ENCODE results near the gene KDELR3. TPM values are rescaled to one million over a fixed set of nuclear protein-coding genes. Genes with fewer than 3 reads are reported as not detected.

The KDELR3 gene
- total and polyA plus RNA-seq, 3 experiments from 2014 or later, result 0.13 to 0.45 (median 0.33) TPM

DNA sequence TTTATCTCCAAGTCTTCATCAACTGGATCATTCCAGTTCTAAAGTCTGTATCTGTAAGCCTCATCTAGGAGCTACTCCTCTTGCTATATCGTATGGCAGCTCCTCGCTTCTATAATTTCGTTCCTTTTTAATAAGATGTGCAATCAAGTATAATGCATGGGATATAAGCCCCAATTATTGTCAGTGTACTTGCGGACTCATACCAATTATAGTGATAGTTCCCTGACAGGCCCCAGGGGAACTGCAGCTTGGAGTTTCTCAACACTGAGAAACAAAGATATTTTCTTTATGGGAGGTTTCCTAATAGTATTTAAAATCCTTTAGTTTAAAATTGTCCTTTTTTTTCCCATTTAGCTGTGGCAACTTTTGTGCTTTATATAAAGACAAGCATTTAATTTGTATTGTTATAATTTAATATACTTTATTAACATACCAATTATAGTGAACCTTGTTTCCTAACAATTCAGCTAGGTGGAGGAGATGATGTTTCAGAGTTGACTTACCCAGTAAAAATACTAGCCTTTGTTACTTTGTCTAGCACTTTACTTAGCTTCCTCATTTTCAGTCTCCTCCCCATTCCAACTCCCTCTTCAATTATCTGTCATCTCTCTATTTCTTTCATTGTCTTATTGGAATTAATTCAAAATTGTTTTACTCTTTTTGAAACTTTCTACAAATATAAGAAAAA lies 63.5 kb downstream of the KDELR3 start:
- Mint-ChIP-seq H3K36me3 (no peaks in the 10 kb centered on the region), H3K27ac (peak overlapping the region; percentile 44 to 97 (median 72)), H3K4me1 (peaks cover 5 to 9% (median 7%) of the 10 kb centered on the region in 3 donors), H3K27me3 (no peaks in the 10 kb centered on the region), H3K9me3 (no peaks in the 10 kb centered on the region), H3K4me3 (peak overlapping the region in 6 of 7 donors; percentile 2 to 42 (median 20))
- Histone ChIP-seq H3K9me3 (ENCODE audit: low read length) (no peaks in the 10 kb centered on the region), H3K27me3 (ENCODE audit: insufficient read depth, low read length, poor library complexity, severe bottlenecking) (no peaks in the 10 kb centered on the region), H3K4me1 (ENCODE audit: insufficient read depth, low read length) (peaks cover 14% of the 10 kb centered on the region), H3K36me3 (ENCODE audit: insufficient read depth, low read length) (no peaks in the 10 kb centered on the region), H3K27ac (ENCODE audit: low read depth, low read length) (no peak overlapping the region), H3K4me3 (ENCODE audit: low read length) (peak overlapping the region; percentile 23)
- CTCF ChIA-PET, result no interaction called here
- POLR2A ChIA-PET, result interaction anchor here (1.0 kb wide), 1 partner anchor 78 kb away, joined by 3 read pairs; no protein-coding TSS in a partner anchor
- peak in 1 of 5 donors; percentile 43 for DNase-seq

Other genes with a start within 250 kb of the KDELR3 start
- 10 to 100 TPM; 29.0 to 31.7 TPM for gene TMEM184B, start 195.1 kb upstream of the KDELR3 start, total RNA-seq
- 23.4 TPM for gene TMEM184B, start 195.1 kb upstream of the KDELR3 start, polyA plus RNA-seq
- gene CSNK1E, start 150.7 kb upstream of the KDELR3 start, total RNA-seq, result 100 to 1,000 TPM; 102 to 105 TPM
- 14.1 TPM for gene CSNK1E, start 150.7 kb upstream of the KDELR3 start, polyA plus RNA-seq
- not detected for gene KCNJ4, start 12.9 kb upstream of the KDELR3 start, total RNA-seq
- gene KCNJ4, start 12.9 kb upstream of the KDELR3 start, polyA plus RNA-seq, result not detected
- 100 to 1,000 TPM; 358 to 369 TPM for gene DDX17, start 38.2 kb downstream of the KDELR3 start, total RNA-seq
- gene DDX17, start 38.2 kb downstream of the KDELR3 start, polyA plus RNA-seq, result 41.4 TPM
- gene DMC1, start 102.1 kb downstream of the KDELR3 start, total RNA-seq, result 10 to 100 TPM; 10.9 to 17.2 TPM
- not detected for gene DMC1, start 102.1 kb downstream of the KDELR3 start, polyA plus RNA-seq
- under 1 TPM; 0.75 to 0.92 TPM for gene FAM227A, start 188.3 kb downstream of the KDELR3 start, total RNA-seq
- gene FAM227A, start 188.3 kb downstream of the KDELR3 start, polyA plus RNA-seq, result 0.08 TPM
- gene CBY1, start 188.5 kb downstream of the KDELR3 start, total RNA-seq, result 10 to 100 TPM; 14.0 to 15.1 TPM
- 7.6 TPM for gene CBY1, start 188.5 kb downstream of the KDELR3 start, polyA plus RNA-seq
- 100 to 1,000 TPM; 207 to 210 TPM for gene TOMM22, start 213.9 kb downstream of the KDELR3 start, total RNA-seq
- 61.4 TPM for gene TOMM22, start 213.9 kb downstream of the KDELR3 start, polyA plus RNA-seq
- 10 to 100 TPM; 86.0 to 96.4 TPM for gene JOSD1, start 232.8 kb downstream of the KDELR3 start, total RNA-seq
- gene JOSD1, start 232.8 kb downstream of the KDELR3 start, polyA plus RNA-seq, result 9.3 TPM
- 10 to 100 TPM; 62.7 to 63.7 TPM for gene GTPBP1, start 237.8 kb downstream of the KDELR3 start, total RNA-seq
- 28.2 TPM for gene GTPBP1, start 237.8 kb downstream of the KDELR3 start, polyA plus RNA-seq

Measured in CD8-positive, alpha-beta memory T cell (primary cell).